ENCODE measurements around the gene GRPR. TPM values are rescaled to one million over a fixed set of nuclear protein-coding genes. Genes with fewer than 3 reads are reported as not detected.

Gene GRPR
- total RNA-seq, 1 experiment from 2014 or later = 28.8 TPM

DNA sequence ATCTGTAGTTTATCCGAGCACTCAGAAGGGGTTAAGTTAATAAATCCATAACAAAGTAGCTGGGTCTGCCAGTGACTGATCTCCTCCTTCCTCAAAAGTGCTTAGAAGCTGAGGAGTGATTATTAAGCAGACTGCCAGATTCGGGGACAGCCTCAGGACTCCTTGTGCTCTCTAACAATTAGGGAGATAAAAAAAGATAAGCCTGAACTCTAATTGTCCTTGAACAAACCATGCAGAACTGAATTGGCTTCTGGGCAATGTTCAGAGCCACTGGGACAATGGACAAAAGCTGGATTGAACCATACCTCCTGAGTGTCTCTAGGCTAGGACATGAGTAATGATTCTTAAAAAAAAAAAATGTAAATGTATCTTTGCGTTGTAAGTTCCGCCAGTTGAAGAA, 22.7 kb upstream of the GRPR start:
- H3K9me3 ChIP-seq (ENCODE audit: control insufficient read depth, low read depth, low read length) = peaks cover 6% of the 10 kb centered on the region
- H2AK5ac ChIP-seq (ENCODE audit: insufficient read length, low read length) = no peak overlapping the region
- H2BK12ac ChIP-seq (ENCODE audit: insufficient read length, low read depth, low read length) = no peak overlapping the region
- peaks cover 5 to 12% of the 10 kb centered on the region in 2 experiments; a peak in 4 of 5 replicates for H3K9me3 Mint-ChIP-seq
- H3K79me1 ChIP-seq (ENCODE audit: insufficient read depth, low read depth, low read length, poor library complexity, severe bottlenecking) = no peaks in the 10 kb centered on the region
- H3K9ac ChIP-seq (ENCODE audit: extremely low read depth, insufficient read length, low read length) = no peak overlapping the region
- no peak overlapping the region for H3T11ph ChIP-seq (ENCODE audit: low read length)
- H3K27ac Mint-ChIP-seq = no peak overlapping the region; a peak in 1 of 7 replicates
- no peak overlapping the region for H2BK5ac ChIP-seq (ENCODE audit: insufficient read length, low read length)
- H3K56ac ChIP-seq (ENCODE audit: insufficient read length, low read depth, low read length) = no peak overlapping the region
- no peak overlapping the region for H2BK15ac ChIP-seq (ENCODE audit: low read depth, low read length)
- no peak overlapping the region for H4K5ac ChIP-seq (ENCODE audit: insufficient read length, low read depth, low read length)
- H3K36me3 Mint-ChIP-seq (ENCODE audit: insufficient read depth in 1 of 3, low read depth in 3 of 3) = peaks cover 3 to 11% (median 5%) of the 10 kb centered on the region in 3 experiments; a peak in 4 of 7 replicates
- no peak overlapping the region for H4K8ac ChIP-seq (replicated peaks; ENCODE audit: insufficient read length, low read depth, low read length)
- H2BK120ac ChIP-seq (ENCODE audit: low read depth, low read length, poor library complexity, severe bottlenecking) = no peak overlapping the region
- peaks cover 3% of the 10 kb centered on the region; the same call in 1 of the 2 replicates for H3K27me3 Mint-ChIP-seq (ENCODE audit: low read depth)
- no peak overlapping the region for H4K91ac ChIP-seq (ENCODE audit: insufficient read length, low read depth, low read length)
- H2BK20ac ChIP-seq (ENCODE audit: low read depth, low read length, poor library complexity, severe bottlenecking) = no peak overlapping the region
- H2AFZ ChIP-seq (ENCODE audit: low read length) = no peak overlapping the region
- H3K79me2 ChIP-seq (ENCODE audit: insufficient read depth, low read length) = no peaks in the 10 kb centered on the region
- H3K14ac ChIP-seq (ENCODE audit: insufficient read depth, low read length) = no peak overlapping the region
- H3K18ac ChIP-seq (ENCODE audit: insufficient read length, low read depth, low read length) = no peak overlapping the region
- no CpG with 5 or more reads among the region's 4 CpGs for WGBS (ENCODE audit: extremely low coverage, insufficient read length, low lambda C conversion rate)
- no peak for DNase-seq
- no peaks in the 10 kb centered on the region for H3K27me3 ChIP-seq (ENCODE audit: insufficient read depth, low read length)
- H3K27ac ChIP-seq (ENCODE audit: insufficient read length, low read depth, low read length) = no peak overlapping the region
- H3K4me3 Mint-ChIP-seq = no peak overlapping the region
- no peaks in the 10 kb centered on the region for H4K20me1 ChIP-seq (ENCODE audit: control insufficient read depth, insufficient read depth, insufficient read length)
- H3K4me1 Mint-ChIP-seq = peaks cover 17 to 21% of the 10 kb centered on the region in 2 experiments
- TF ChIP-seq, protein P1, sequence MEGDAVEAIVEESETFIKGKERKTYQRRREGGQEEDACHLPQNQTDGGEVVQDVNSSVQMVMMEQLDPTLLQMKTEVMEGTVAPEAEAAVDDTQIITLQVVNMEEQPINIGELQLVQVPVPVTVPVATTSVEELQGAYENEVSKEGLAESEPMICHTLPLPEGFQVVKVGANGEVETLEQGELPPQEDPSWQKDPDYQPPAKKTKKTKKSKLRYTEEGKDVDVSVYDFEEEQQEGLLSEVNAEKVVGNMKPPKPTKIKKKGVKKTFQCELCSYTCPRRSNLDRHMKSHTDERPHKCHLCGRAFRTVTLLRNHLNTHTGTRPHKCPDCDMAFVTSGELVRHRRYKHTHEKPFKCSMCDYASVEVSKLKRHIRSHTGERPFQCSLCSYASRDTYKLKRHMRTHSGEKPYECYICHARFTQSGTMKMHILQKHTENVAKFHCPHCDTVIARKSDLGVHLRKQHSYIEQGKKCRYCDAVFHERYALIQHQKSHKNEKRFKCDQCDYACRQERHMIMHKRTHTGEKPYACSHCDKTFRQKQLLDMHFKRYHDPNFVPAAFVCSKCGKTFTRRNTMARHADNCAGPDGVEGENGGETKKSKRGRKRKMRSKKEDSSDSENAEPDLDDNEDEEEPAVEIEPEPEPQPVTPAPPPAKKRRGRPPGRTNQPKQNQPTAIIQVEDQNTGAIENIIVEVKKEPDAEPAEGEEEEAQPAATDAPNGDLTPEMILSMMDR (conservative IDR thresholded peaks at IDR 0.05) = no peak
- H3K4me2 ChIP-seq (ENCODE audit: insufficient read depth, insufficient read length, low read length) = no peak overlapping the region
- no peaks in the 10 kb centered on the region for H3K23me2 ChIP-seq (ENCODE audit: insufficient read length, low read depth, low read length, poor library complexity, severe bottlenecking)
- no peak overlapping the region for H3K4ac ChIP-seq (ENCODE audit: low read depth, low read length)
- H3K23ac ChIP-seq (ENCODE audit: insufficient read length, low read depth, low read length) = no peak overlapping the region
- peaks cover 4% of the 10 kb centered on the region; the same call in 1 of the 2 replicates for H3K4me1 ChIP-seq (ENCODE audit: insufficient read depth, low read length)
